ENCODE results near the gene RNF181. TPM values are rescaled to one million over a fixed set of nuclear protein-coding genes. Genes with fewer than 3 reads are reported as not detected.

Gene RNF181, protein sequence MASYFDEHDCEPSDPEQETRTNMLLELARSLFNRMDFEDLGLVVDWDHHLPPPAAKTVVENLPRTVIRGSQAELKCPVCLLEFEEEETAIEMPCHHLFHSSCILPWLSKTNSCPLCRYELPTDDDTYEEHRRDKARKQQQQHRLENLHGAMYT
- total RNA-seq (2021; fragmentation: NEBNext Ultra II Directional; extraction: Animal tissue kit (Norgen Biotek cat#: 25700)) (97.2 and 99.5 TPM in 2 replicates), polyA plus RNA-seq (2011; rRNA removed) (398 and 514 TPM in 2 replicates), polyA minus RNA-seq (2011; rRNA and poly(A)+ RNA removed) (113 and 120 TPM in 2 replicates)
- 335 TPM for polyA plus RNA-seq (2011; cell fraction: cytosol; rRNA removed)
- 327 TPM for polyA plus RNA-seq (2011; cell fraction: nucleus; rRNA removed)
- 151 to 246 TPM (median 213 TPM) in 4 replicates for polyA plus RNA-seq (2012, experiment 1 of 2)
- 395 TPM for polyA plus RNA-seq (2012, experiment 2 of 2)
- 279 TPM for polyA plus RNA-seq (2013, experiment 1 of 2)
- 252 TPM for polyA plus RNA-seq (2013, experiment 2 of 2)
- 36.7 TPM for polyA minus RNA-seq (2011; cell fraction: cytosol; rRNA and poly(A)+ RNA removed)
- 67.3 TPM for polyA minus RNA-seq (2011; cell fraction: nucleus; rRNA and poly(A)+ RNA removed)
- long read RNA-seq, experiment 1, transcript RNF181-201 (5 exons, 569 nt), result major isoform, 75 of 92 reads
- long read RNA-seq, experiment 1, partial matches to known transcripts, result 5 of 92 reads
- long read RNA-seq, experiment 1, other reads (novel, unspliced or antisense), result 10 of 92 reads
- long read RNA-seq, experiment 2, partial matches to known transcripts, result 0 of 7 reads
- long read RNA-seq, experiment 2, other reads (novel, unspliced or antisense), result 3 of 7 reads

DNA sequence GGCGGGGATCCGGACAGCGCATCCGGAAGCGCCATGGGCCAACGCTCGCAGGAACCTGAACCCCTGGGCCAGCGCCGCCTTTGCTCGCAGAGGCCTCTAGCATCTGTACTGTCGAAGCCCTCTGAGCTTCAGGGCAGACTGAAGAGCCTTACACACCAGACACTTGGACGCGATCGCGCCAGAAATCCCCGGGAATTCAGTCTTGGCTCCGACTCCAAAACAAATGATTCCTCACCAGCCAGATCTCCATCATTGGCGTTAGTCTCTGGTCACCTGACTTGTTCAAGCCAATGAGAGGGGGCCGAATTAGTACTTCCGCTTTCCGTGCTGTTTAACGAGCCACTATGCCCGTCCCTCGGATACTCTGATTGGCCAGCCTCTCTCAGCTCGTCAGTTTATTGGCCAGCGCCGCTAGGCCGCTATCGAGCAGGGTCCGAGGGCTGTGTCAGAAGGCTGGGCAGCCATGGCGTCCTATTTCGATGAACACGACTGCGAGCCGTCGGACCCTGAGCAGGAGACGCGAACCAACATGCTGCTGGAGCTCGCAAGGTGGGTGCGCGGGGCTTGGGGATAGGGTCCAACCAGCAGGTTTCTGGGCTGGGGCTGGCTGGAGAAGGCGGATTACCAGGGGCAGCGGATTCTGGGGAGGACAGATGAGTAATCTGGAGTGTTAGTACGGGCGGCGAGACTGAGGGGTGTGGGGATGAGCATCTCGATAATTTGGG is at the start of gene RNF181:
Gene RNF181 (plus strand): TSS at position 445 of the 725 bp plus-strand sequence. CDS start 19 bp downstream, at position 464.
- 1% methylated on average over 47 of the region's 47 CpGs; no CpG with 5 or more reads in 1 of the 2 experiments for WGBS, 2 experiments (ENCODE audit: extremely low coverage in 1 of 2, insufficient coverage in 1 of 2, insufficient read length in 1 of 2, insufficient replicate concordance in 2 of 2, low coverage in 1 of 2, low lambda C conversion rate in 2 of 2, missing lambda C conversion rate in 1 of 2)
- Histone ChIP-seq H2AK5ac (ENCODE audit: low read depth, low read length) (no peak within 1 kb of the TSS), H2AFZ (ENCODE audit: low read length) (peak within 1 kb of the TSS; percentile 96; the same call in 1 of the 2 replicates), H3K4me3 (ENCODE audit: extremely low read depth in 1 of 4, insufficient read depth in 2 of 4, low read depth in 3 of 4, low read length in 4 of 4) (peak within 1 kb of the TSS; percentile 77 to 88 (median 84)), H4K5ac (ENCODE audit: insufficient read length, low read depth, low read length) (peak within 1 kb of the TSS; percentile 70), H3K23ac (ENCODE audit: insufficient read length) (no peak within 1 kb of the TSS), H2BK120ac (replicated peaks; ENCODE audit: low read depth, low read length) (peak within 1 kb of the TSS; percentile 29), H2BK20ac (ENCODE audit: low read length) (no peak within 1 kb of the TSS), H2BK15ac (ENCODE audit: low read length) (no peak within 1 kb of the TSS), H3K36me3 (ENCODE audit: control insufficient read depth in 2 of 4, insufficient read depth in 4 of 4, low read length in 3 of 4) (peaks cover 4 to 21% (median 7%) of the 10 kb centered on the region in 4 experiments; a peak in 4 of 8 replicates), H3K4me2 (ENCODE audit: insufficient read depth in 1 of 2, low read depth in 2 of 2, low read length in 2 of 2) (peak within 1 kb of the TSS; percentile 78 to 98), H2BK12ac (ENCODE audit: low read depth, low read length) (no peak within 1 kb of the TSS), H2BK5ac (ENCODE audit: low read depth, low read length) (peak within 1 kb of the TSS; percentile 60), H4K8ac (ENCODE audit: extremely low read depth, insufficient read depth, low read length) (peak within 1 kb of the TSS; percentile 93; the same call in 1 of the 2 replicates), H3K9ac (replicated peaks in 1 of 4; ENCODE audit: extremely low read depth in 1 of 4, low read depth in 3 of 4, low read length in 3 of 4) (peak within 1 kb of the TSS; percentile 63 to 94 (median 89)), H3K56ac (replicated peaks; ENCODE audit: insufficient read length, low read depth, low read length) (peak within 1 kb of the TSS; percentile 97), H3K27ac (ENCODE audit: low read depth, low read length) (peak within 1 kb of the TSS; percentile 83), H3K27me3 (replicated peaks in 1 of 4; ENCODE audit: control insufficient read depth in 3 of 4, extremely low read depth in 1 of 4, insufficient read depth in 3 of 4, low read length in 3 of 4) (peaks cover 0 to under 1% (median 0%) of the 10 kb centered on the region in 4 experiments; a peak in 1 of 7 replicates), H3K23me2 (ENCODE audit: low read depth, low read length) (peaks cover 13% of the 10 kb centered on the region), H4K91ac (replicated peaks; ENCODE audit: insufficient read length, low read length) (peak within 1 kb of the TSS; percentile 68), H3K79me1 (ENCODE audit: low read depth, low read length) (peaks cover 2% of the 10 kb centered on the region; the same call in 1 of the 2 replicates), H3K18ac (ENCODE audit: extremely low read depth, low read length) (peak within 1 kb of the TSS; percentile 85; the same call in 1 of the 2 replicates), H3K79me2 (ENCODE audit: control insufficient read depth in 1 of 2, insufficient read depth in 2 of 2, low read length in 2 of 2) (peaks cover 0 to 18% of the 10 kb centered on the region in 2 experiments; a peak in 3 of 4 replicates), H3K4me1 (replicated peaks in 1 of 4; ENCODE audit: control insufficient read depth in 3 of 4, insufficient read depth in 4 of 4, low read length in 3 of 4) (peaks cover 0 to 11% (median 3%) of the 10 kb centered on the region in 4 experiments; a peak in 4 of 7 replicates), H3K9me3 (ENCODE audit: insufficient read depth in 2 of 2, low read depth in 1 of 2, low read length in 1 of 2) (no peaks in the 10 kb centered on the region), H3K14ac (ENCODE audit: insufficient read length) (peak within 1 kb of the TSS; percentile 49), H3K4ac (replicated peaks; ENCODE audit: insufficient read length, low read depth, low read length) (peak within 1 kb of the TSS; percentile 98), H4K20me1 (replicated peaks in 1 of 2; ENCODE audit: control insufficient read depth in 1 of 2, insufficient read depth in 2 of 2, low read length in 2 of 2) (peaks cover 2 to 7% of the 10 kb centered on the region in 2 experiments)
- peak; percentile 97 for FAIRE-seq
- ChIA-PET CTCF (ENCODE audit: partially characterized antibody) (interaction anchor here (0.6 to 2.5 kb wide), 6 partner anchors 9 to 274 kb away, joined by 3 to 6 read pairs (median 4); no protein-coding TSS in a partner anchor), POLR2A (ENCODE audit: partially characterized antibody) (interaction anchor here (0.9 to 3.8 kb wide), 15 partner anchors 10 to 241 kb away, joined by 3 to 39 read pairs (median 7); partner anchors contain the start of genes C2orf68, ELMOD3, MAT2A and RETSAT)
- peak; percentile 85 to 91 for DNase-seq (ENCODE audit: low read depth in 1 of 2, low spot score in 2 of 2)
- TF ChIP-seq CHD2 (IDR thresholded peaks at IDR 0.05; ENCODE audit: low read length), result peak; percentile 75
- no peak for TF ChIP-seq SIX5 (IDR thresholded peaks at IDR 0.05; ENCODE audit: low read depth, low read length)
- peak; percentile 56; the same call in 1 of the 2 replicates for TF ChIP-seq RBBP5 (IDR thresholded peaks at IDR 0.05; ENCODE audit: borderline replicate concordance, low read depth, low read length)
- peak; percentile 70 for TF ChIP-seq KDM4A (IDR thresholded peaks at IDR 0.05; ENCODE audit: low read depth, low read length, severe bottlenecking)
- peak; percentile 81 for TF ChIP-seq TAF1 (IDR thresholded peaks at IDR 0.05; ENCODE audit: low read depth, low read length)
- peak; percentile 90 for TF ChIP-seq YY1 (IDR thresholded peaks at IDR 0.05; ENCODE audit: low read depth, low read length)
- TF ChIP-seq JUND (IDR thresholded peaks at IDR 0.05; ENCODE audit: low read length), result no peak
- TF ChIP-seq SP1 (IDR thresholded peaks at IDR 0.05; ENCODE audit: low read depth, low read length), result peak; percentile 92

All from H1 (cell line).